Activated B cell treated with CpG ODN at 0.5 μM for 24 hours (primary cell): ENCODE results near the gene SYT1. TPM values are rescaled to one million over a fixed set of nuclear protein-coding genes. Genes with fewer than 3 reads are reported as not detected.

ENCODE experiments used
- ATAC-seq: fragments of 200-7000 bp; cut with Tn5 transposase; one replicate; pipeline ENCODE4 v1.10.0; 2021; ENCODE audit warnings: low read depth, mild to moderate bottlenecking, moderate library complexity
- CTCF ChIA-PET: fragments of 350-600 bp; sonication (Branson Sonifier 250); formaldehyde crosslinking; loops from one replicate; lab custom pipeline; 2021; ENCODE audit warnings: antibody characterized with exemption; lab: Charles Lee
- POLR2A ChIA-PET: fragments of 350-600 bp; sonication (Branson Sonifier 250); formaldehyde crosslinking; loops from one replicate; lab custom pipeline; 2021; ENCODE audit warnings: antibody characterized with exemption; lab: Charles Lee
- DNase-seq: peaks from one replicate; pipeline ENCODE4 v3.0.0; 2022
- H3K27ac Mint-ChIP-seq: one replicate; pipeline ENCODE4 v1.8.0; 2020; ENCODE audit warnings: mixed read lengths
- H3K27me3 Mint-ChIP-seq: one replicate; pipeline ENCODE4 v1.8.0; 2021; ENCODE audit warnings: mixed read lengths
- H3K36me3 Mint-ChIP-seq: one replicate; pipeline ENCODE4 v1.8.0; 2021; ENCODE audit warnings: low read depth, mixed read lengths
- H3K4me1 Mint-ChIP-seq: one replicate; pipeline ENCODE4 v1.8.0; 2021; ENCODE audit warnings: mixed read lengths
- H3K4me3 Mint-ChIP-seq: one replicate; pipeline ENCODE4 v1.8.0; 2020; ENCODE audit warnings: mild to moderate bottlenecking, mixed read lengths
- H3K9me3 Mint-ChIP-seq: one replicate; pipeline ENCODE4 v1.8.0; 2020; ENCODE audit warnings: mixed read lengths
- intact Hi-C: fragments of 100-400 bp; cut with micrococcal nuclease; formaldehyde crosslinking; loops from one replicate; pipeline ENCODE4 v1.15.1; 2024
- total RNA-seq: library from RNA; stranded (reverse); gene quantifications from 2 replicates; pipeline ENCODE4 v1.2.3, GENCODE V29; 2022
- TF ChIP-seq, protein P1 (sequence below): fragments of 200-600 bp; IDR thresholded peaks from one replicate; pipeline ENCODE4 v1.8.0; 2022; ENCODE audit warnings: antibody characterized with exemption, mild to moderate bottlenecking

Gene SYT1
- total RNA-seq, 1 donor from 2014 or later = 0.49 TPM

DNA sequence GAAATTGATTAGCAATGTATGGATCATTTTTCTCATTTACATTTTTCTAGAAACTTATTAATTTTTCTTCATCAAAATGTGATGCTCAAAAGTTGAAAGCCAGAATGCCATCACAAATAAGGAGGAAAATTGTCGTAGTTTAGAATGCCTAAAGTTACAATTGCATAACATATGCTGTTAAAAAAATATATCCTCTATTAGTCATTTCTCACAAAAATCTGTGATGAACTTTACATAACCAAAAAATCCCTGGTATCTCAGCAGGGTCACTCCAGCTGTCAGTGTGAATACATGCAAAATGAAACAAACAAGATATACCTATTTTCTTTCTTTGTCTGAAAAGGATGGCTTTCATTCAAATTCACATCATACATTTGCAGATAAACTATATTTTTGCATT is 467.3 kb downstream of the SYT1 start:
- H3K36me3 Mint-ChIP-seq = no peaks in the 10 kb centered on the region
- H3K4me1 Mint-ChIP-seq = no peaks in the 10 kb centered on the region
- DNase-seq = no peak
- TF ChIP-seq, protein P1, sequence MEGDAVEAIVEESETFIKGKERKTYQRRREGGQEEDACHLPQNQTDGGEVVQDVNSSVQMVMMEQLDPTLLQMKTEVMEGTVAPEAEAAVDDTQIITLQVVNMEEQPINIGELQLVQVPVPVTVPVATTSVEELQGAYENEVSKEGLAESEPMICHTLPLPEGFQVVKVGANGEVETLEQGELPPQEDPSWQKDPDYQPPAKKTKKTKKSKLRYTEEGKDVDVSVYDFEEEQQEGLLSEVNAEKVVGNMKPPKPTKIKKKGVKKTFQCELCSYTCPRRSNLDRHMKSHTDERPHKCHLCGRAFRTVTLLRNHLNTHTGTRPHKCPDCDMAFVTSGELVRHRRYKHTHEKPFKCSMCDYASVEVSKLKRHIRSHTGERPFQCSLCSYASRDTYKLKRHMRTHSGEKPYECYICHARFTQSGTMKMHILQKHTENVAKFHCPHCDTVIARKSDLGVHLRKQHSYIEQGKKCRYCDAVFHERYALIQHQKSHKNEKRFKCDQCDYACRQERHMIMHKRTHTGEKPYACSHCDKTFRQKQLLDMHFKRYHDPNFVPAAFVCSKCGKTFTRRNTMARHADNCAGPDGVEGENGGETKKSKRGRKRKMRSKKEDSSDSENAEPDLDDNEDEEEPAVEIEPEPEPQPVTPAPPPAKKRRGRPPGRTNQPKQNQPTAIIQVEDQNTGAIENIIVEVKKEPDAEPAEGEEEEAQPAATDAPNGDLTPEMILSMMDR = no peak
- ATAC-seq = no peak
- H3K27ac Mint-ChIP-seq = no peak overlapping the region
- CTCF ChIA-PET = no interaction called here
- POLR2A ChIA-PET = no interaction called here
- H3K9me3 Mint-ChIP-seq = no peaks in the 10 kb centered on the region
- H3K4me3 Mint-ChIP-seq = no peak overlapping the region
- H3K27me3 Mint-ChIP-seq = no peaks in the 10 kb centered on the region
- intact Hi-C loops = no loop called here

DNA sequence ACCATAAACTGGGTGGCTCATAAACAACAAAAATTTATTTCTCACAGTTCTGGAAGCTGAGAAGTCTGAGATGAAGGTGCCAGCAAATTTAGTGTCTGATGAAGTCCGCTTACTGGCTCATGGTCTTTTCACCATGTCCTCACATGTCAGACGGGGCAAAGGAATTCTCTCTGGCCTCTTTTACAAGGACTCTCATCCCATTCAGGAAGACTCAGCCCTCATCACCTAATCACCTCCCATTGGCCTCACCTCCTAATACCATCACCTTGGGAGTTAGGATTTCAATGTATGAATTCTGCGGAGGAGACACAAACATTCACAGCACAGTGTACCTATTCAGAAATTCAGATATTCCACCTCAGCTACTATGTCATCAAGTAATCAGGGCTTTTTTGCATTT is 468.6 kb downstream of the SYT1 start:
- H3K9me3 Mint-ChIP-seq = no peaks in the 10 kb centered on the region
- TF ChIP-seq, protein P1 = no peak
- no peaks in the 10 kb centered on the region for H3K36me3 Mint-ChIP-seq
- no peaks in the 10 kb centered on the region for H3K4me1 Mint-ChIP-seq
- intact Hi-C loops = no loop called here
- ChIA-PET POLR2A (no interaction called here), CTCF (no interaction called here)
- no peaks in the 10 kb centered on the region for H3K27me3 Mint-ChIP-seq
- no peak for DNase-seq
- no peak overlapping the region for H3K27ac Mint-ChIP-seq
- ATAC-seq = no peak
- H3K4me3 Mint-ChIP-seq = no peak overlapping the region

DNA sequence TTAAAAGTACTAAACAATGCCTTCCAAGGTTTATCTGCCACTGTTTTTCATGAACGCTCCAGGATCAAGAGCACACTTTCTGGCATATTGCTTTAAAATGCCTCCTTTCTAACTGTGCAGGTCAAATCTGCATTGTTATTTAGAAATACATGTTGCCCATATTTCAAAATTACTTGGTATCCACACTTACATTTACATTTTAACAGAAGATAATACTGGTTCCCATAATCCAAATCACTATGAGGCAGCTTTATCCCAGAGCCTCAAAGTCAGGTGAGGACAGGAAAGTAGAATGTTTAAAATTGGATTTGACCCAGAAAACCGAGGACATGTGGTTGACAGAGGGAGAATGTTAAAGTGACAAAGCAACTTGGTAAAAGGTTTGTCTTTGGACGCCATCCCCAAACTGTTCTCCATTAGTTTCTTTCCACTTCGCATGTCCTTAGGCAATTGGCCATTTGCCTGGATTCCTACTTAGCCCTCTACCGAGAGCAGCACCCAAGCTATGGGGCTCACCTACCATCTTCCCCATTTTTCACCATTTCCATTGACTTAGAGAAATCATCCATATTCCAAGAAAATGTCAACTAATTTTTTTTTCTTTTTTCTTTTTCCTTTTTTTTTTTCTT is 473.2 kb downstream of the SYT1 start:
- no peak overlapping the region for H3K27ac Mint-ChIP-seq
- no peak overlapping the region for H3K4me3 Mint-ChIP-seq
- DNase-seq (no peak), ATAC-seq (no peak)
- intact Hi-C loops = no loop called here
- CTCF ChIA-PET = no interaction called here
- H3K4me1 Mint-ChIP-seq = no peaks in the 10 kb centered on the region
- POLR2A ChIA-PET = no interaction called here
- H3K36me3 Mint-ChIP-seq = no peaks in the 10 kb centered on the region
- TF ChIP-seq, protein P1 = no peak
- peaks cover 2% of the 10 kb centered on the region for H3K9me3 Mint-ChIP-seq
- no peaks in the 10 kb centered on the region for H3K27me3 Mint-ChIP-seq

DNA sequence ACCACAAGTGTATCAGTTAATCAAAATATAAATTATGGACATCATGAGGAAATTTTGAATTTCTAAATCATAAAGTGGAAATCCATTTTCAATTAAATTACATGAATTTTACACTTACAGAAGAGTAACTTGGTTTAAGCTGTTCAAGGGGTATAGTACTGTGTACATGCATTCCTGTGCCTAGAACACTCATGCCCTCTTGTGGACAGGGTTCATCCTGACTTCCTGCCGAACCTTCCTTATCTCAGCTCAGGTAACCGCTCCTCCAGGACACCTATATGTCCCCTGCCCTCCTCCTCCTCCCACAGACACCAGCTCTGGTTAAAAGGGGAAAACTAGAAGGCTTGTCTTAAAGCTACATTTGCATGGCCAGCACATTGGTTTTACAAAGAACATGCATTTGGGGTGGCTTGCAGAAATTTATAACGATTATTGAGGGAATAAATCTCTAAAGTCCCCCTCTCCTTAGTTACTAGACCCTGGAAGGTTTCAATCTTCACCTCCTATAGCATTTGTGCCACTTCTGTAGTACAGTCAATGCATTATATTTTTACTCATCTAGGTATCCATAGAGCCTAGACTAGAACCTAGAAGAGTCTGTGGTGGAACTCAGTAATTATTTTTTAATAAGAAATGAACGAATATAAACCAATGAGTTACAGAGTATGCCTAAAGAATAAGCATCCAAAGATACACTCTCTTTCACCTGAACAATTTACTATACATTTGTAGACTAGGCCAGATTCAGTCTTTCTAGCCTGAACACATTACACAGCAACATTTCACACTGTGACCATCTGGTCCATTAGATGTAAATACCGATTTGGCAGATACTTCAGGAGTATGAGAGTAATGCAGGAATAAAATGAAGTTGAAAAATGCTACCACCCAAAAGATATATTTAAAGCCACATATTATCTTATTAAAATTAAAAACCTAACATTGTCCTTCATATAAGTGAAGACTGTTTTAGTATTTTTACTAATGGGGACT is 480.6 kb downstream of the SYT1 start:
- H3K9me3 Mint-ChIP-seq = peaks cover 2% of the 10 kb centered on the region
- POLR2A ChIA-PET = no interaction called here
- intact Hi-C loops = loop anchor here (1.0 to 10.0 kb wide), 4 partner anchors 870 to 1346 kb away; no protein-coding TSS in a partner anchor
- ATAC-seq (peak; percentile 40), DNase-seq (no peak)
- H3K4me3 Mint-ChIP-seq = no peak overlapping the region
- TF ChIP-seq, protein P1 = no peak
- H3K27ac Mint-ChIP-seq = no peak overlapping the region
- no peaks in the 10 kb centered on the region for H3K4me1 Mint-ChIP-seq
- no peaks in the 10 kb centered on the region for H3K27me3 Mint-ChIP-seq
- H3K36me3 Mint-ChIP-seq = no peaks in the 10 kb centered on the region
- CTCF ChIA-PET = no interaction called here

DNA sequence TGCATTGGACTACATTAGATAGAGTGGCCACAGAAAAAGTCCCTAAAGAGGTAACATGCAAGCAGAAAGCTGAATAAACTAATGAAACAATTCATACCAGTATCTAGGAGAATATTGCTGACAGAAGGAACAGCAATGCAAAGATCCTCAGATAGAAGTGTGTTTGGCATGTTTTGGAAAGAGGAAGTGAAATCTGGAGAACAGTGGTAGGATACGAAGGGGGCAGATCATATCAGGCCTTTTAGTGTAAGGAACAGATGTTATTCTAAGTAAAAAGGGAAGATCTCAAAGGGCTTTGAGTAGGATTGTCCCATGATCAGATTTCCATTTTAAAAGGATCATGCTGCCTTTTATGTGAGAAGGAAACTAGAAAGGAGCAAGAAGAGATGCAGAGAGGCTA is 483.3 kb downstream of the SYT1 start:
- ChIA-PET POLR2A (no interaction called here), CTCF (no interaction called here)
- intact Hi-C loops = loop anchor here (10.0 kb wide), 1 partner anchor 873 kb away; no protein-coding TSS in a partner anchor
- H3K4me3 Mint-ChIP-seq = no peak overlapping the region
- H3K27ac Mint-ChIP-seq = no peak overlapping the region
- TF ChIP-seq, protein P1 = no peak
- no peak for DNase-seq
- no peak for ATAC-seq
- no peaks in the 10 kb centered on the region for H3K27me3 Mint-ChIP-seq
- no peaks in the 10 kb centered on the region for H3K4me1 Mint-ChIP-seq
- H3K9me3 Mint-ChIP-seq = no peaks in the 10 kb centered on the region
- H3K36me3 Mint-ChIP-seq = no peaks in the 10 kb centered on the region
